Progenitor cell of endocrine pancreas (in vitro differentiated cells): ENCODE results near the gene ADPGK. TPM values are rescaled to one million over a fixed set of nuclear protein-coding genes. Genes with fewer than 3 reads are reported as not detected.
"Not testable (repeated sequence)": the region's sequence is repeated elsewhere in the genome, so short reads cannot be mapped to it uniquely, and the experiment has no call there.

Experiments
- DNase-seq: peaks from one replicate; pipeline ENCODE4 v3.0.0; 2021; ENCODE audit warnings: low spot score; ENCODE audit not compliant: unreplicated experiment
- H3K27ac Mint-ChIP-seq: 2 replicates; pipeline ENCODE4 v1.8.0; 2021; ENCODE audit warnings: mild to moderate bottlenecking, moderate library complexity, mixed read lengths
- H3K27me3 Mint-ChIP-seq: 2 replicates; pipeline ENCODE4 v1.8.0; 2021; ENCODE audit warnings: mixed read lengths
- H3K36me3 Mint-ChIP-seq: 2 replicates; pipeline ENCODE4 v1.8.0; 2022; ENCODE audit warnings: mixed read lengths; ENCODE audit not compliant: insufficient read depth
- H3K4me1 Mint-ChIP-seq: 2 replicates; pipeline ENCODE4 v1.8.0; 2021; ENCODE audit warnings: low read depth, mixed read lengths
- H3K4me3 Mint-ChIP-seq: 2 replicates; pipeline ENCODE4 v1.8.0; 2021; ENCODE audit warnings: low read depth, mild to moderate bottlenecking, moderate library complexity, mixed read lengths
- H3K9me3 Mint-ChIP-seq: 2 replicates; pipeline ENCODE4 v1.8.0; 2021; ENCODE audit warnings: low read depth, mixed read lengths
- CTCF ChIP-seq: fragments of 200-600 bp; sonication (generic); IDR thresholded peaks from one replicate; pipeline ENCODE4 v1.5.0; 2021; ENCODE audit warnings: antibody characterized with exemption, mild to moderate bottlenecking; ENCODE audit not compliant: unreplicated experiment
- total RNA-seq: library from RNA; stranded (reverse); gene quantifications from 2 replicates; pipeline ENCODE4 v1.2.1, GENCODE V29; 2021

ADPGK gene
- total RNA-seq, 1 donor from 2014 or later: 52.6 TPM

GRCh38 chr15:72824112-72824511, 40.6 kb upstream of the ADPGK start:
- TF ChIP-seq CTCF: no peak
- Mint-ChIP-seq H3K27ac (no peak overlapping the region), H3K36me3 (no peaks in the 10 kb centered on the region), H3K27me3 (peaks cover 12% of the 10 kb centered on the region), H3K9me3 (no peaks in the 10 kb centered on the region), H3K4me3 (no peak overlapping the region), H3K4me1 (no peaks in the 10 kb centered on the region)
- no peak for DNase-seq

GRCh38 chr15:72820278-72820677, 36.7 kb upstream of the ADPGK start:
- H3K36me3 Mint-ChIP-seq: no peaks in the 10 kb centered on the region

GRCh38 chr15:72818632-72819031, 35.1 kb upstream of the ADPGK start:
- no peaks in the 10 kb centered on the region for H3K4me1 Mint-ChIP-seq
- no peaks in the 10 kb centered on the region for H3K36me3 Mint-ChIP-seq
- no peak for TF ChIP-seq CTCF
- no peak overlapping the region for H3K4me3 Mint-ChIP-seq
- H3K27me3 Mint-ChIP-seq: peaks cover 21% of the 10 kb centered on the region
- DNase-seq: no peak
- H3K27ac Mint-ChIP-seq: no peak overlapping the region
- H3K9me3 Mint-ChIP-seq: no peaks in the 10 kb centered on the region

More at GRCh38 chr15:72820278-72820677, 36.7 kb upstream of the ADPGK start:
- Mint-ChIP-seq H3K4me3 (no peak overlapping the region), H3K4me1 (no peaks in the 10 kb centered on the region), H3K27ac (no peak overlapping the region), H3K9me3 (no peaks in the 10 kb centered on the region), H3K27me3 (peaks cover 17% of the 10 kb centered on the region)
- TF ChIP-seq CTCF: no peak
- no peak for DNase-seq

GRCh38 chr15:72813345-72814004, 29.9 kb upstream of the ADPGK start:
- no peak overlapping the region for H3K27ac Mint-ChIP-seq
- H3K9me3 Mint-ChIP-seq: no peaks in the 10 kb centered on the region
- DNase-seq: no peak
- no peaks in the 10 kb centered on the region for H3K36me3 Mint-ChIP-seq
- H3K27me3 Mint-ChIP-seq: peaks cover 13% of the 10 kb centered on the region
- H3K4me1 Mint-ChIP-seq: no peaks in the 10 kb centered on the region
- no peak overlapping the region for H3K4me3 Mint-ChIP-seq
- no peak for TF ChIP-seq CTCF

GRCh38 chr15:72809329-72809728, 25.8 kb upstream of the ADPGK start:
- no peaks in the 10 kb centered on the region for H3K4me1 Mint-ChIP-seq
- H3K4me3 Mint-ChIP-seq: no peak overlapping the region
- H3K27me3 Mint-ChIP-seq: peaks cover 5% of the 10 kb centered on the region
- no peak for DNase-seq
- H3K9me3 Mint-ChIP-seq: no peaks in the 10 kb centered on the region
- H3K27ac Mint-ChIP-seq: no peak overlapping the region
- no peaks in the 10 kb centered on the region for H3K36me3 Mint-ChIP-seq
- TF ChIP-seq CTCF: no peak

GRCh38 chr15:72807346-72807745, 23.8 kb upstream of the ADPGK start:
- not testable (repeated sequence) for H3K27ac Mint-ChIP-seq, DNase-seq, H3K4me1 Mint-ChIP-seq, H3K27me3 Mint-ChIP-seq, H3K36me3 Mint-ChIP-seq, H3K9me3 Mint-ChIP-seq, H3K4me3 Mint-ChIP-seq
